HepG2 (cell line): ENCODE results near the gene YAP1.

Source experiments
- GABPA ChIP-seq, 2 experiments: IDR thresholded peaks; 2 replicates each; pipeline ENCODE4 v1.6.1; 2011 to 2016; ENCODE audit warnings: low read depth in 2 of 2, low read length in 1 of 2, missing biosample characterization in 1 of 2, missing genetic modification characterization in 1 of 2
- TF ChIP-seq, protein P1 (sequence below): sonication (generic); formaldehyde crosslinking; IDR thresholded peaks from 2 replicates; pipeline ENCODE4 v1.4.0; 2020; ENCODE audit warnings: mild to moderate bottlenecking, missing genetic modification reagents

DNA sequence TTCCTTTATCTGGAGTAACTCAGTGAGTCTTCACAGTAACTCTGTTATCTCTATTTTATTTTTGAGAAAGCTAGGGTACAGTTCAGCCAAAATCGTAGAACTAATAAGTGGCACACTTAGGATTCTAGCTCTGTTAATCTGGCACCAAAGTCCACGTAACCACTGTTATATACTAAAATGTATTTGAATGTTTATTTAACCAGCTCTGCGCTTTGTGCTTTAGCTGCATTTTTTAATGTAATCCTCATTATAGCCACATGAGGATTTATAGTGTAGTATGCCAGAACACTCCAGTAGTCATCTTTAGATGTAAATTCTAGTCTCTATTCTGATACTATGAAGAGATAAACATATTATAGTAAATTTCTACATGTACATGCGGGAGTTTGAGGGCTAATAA, 36.8 kb downstream of the YAP1 start:
- TF ChIP-seq GABPA (IDR thresholded peaks at IDR 0.05; ENCODE audit: low read depth, low read length), result no peak
- no peak for TF ChIP-seq GABPA (CRISPR knock-in tag; IDR thresholded peaks at IDR 0.05; ENCODE audit: low read depth)
- TF ChIP-seq, protein P1, sequence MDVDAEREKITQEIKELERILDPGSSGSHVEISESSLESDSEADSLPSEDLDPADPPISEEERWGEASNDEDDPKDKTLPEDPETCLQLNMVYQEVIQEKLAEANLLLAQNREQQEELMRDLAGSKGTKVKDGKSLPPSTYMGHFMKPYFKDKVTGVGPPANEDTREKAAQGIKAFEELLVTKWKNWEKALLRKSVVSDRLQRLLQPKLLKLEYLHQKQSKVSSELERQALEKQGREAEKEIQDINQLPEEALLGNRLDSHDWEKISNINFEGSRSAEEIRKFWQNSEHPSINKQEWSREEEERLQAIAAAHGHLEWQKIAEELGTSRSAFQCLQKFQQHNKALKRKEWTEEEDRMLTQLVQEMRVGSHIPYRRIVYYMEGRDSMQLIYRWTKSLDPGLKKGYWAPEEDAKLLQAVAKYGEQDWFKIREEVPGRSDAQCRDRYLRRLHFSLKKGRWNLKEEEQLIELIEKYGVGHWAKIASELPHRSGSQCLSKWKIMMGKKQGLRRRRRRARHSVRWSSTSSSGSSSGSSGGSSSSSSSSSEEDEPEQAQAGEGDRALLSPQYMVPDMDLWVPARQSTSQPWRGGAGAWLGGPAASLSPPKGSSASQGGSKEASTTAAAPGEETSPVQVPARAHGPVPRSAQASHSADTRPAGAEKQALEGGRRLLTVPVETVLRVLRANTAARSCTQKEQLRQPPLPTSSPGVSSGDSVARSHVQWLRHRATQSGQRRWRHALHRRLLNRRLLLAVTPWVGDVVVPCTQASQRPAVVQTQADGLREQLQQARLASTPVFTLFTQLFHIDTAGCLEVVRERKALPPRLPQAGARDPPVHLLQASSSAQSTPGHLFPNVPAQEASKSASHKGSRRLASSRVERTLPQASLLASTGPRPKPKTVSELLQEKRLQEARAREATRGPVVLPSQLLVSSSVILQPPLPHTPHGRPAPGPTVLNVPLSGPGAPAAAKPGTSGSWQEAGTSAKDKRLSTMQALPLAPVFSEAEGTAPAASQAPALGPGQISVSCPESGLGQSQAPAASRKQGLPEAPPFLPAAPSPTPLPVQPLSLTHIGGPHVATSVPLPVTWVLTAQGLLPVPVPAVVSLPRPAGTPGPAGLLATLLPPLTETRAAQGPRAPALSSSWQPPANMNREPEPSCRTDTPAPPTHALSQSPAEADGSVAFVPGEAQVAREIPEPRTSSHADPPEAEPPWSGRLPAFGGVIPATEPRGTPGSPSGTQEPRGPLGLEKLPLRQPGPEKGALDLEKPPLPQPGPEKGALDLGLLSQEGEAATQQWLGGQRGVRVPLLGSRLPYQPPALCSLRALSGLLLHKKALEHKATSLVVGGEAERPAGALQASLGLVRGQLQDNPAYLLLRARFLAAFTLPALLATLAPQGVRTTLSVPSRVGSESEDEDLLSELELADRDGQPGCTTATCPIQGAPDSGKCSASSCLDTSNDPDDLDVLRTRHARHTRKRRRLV (CRISPR knock-in tag), result no peak
